Neural cell (in vitro differentiated cells): ENCODE measurements around the gene STX19. TPM values are rescaled to one million over a fixed set of nuclear protein-coding genes. Genes with fewer than 3 reads are reported as not detected.

Source experiments
- H2AFZ ChIP-seq: fragments of 200-600, 300-800 bp; sonication (generic), shearing (Covaris generic); 2 replicates; pipeline ENCODE4 v1.6.0; 2014; ENCODE audit warnings: low read depth, mild to moderate bottlenecking, antibody characterized with exemption, low read length, moderate library complexity
- H3F3A ChIP-seq: fragments of 200-600 bp; shearing (Covaris generic); 2 replicates; pipeline ENCODE4 v1.6.1; 2016; ENCODE audit warnings: mild to moderate bottlenecking, moderate library complexity, mixed read lengths, antibody characterized with exemption, low read length; ENCODE audit not compliant: insufficient read depth, poor library complexity, severe bottlenecking
- H3K27ac ChIP-seq: fragments of 200-600, 300-800 bp; sonication (generic), shearing (Covaris generic); 2 replicates; pipeline ENCODE4 v1.5.1; 2014; ENCODE audit warnings: mild to moderate bottlenecking, low read length, moderate library complexity
- H3K27me3 ChIP-seq: fragments of 300-800, 200-600 bp; sonication (generic), shearing (Covaris generic); 2 replicates; pipeline ENCODE4 v1.6.0; 2014; ENCODE audit warnings: mild to moderate bottlenecking, low read depth, low read length, moderate library complexity; ENCODE audit not compliant: insufficient read depth
- H3K36me3 ChIP-seq: fragments of 300-800, 200-600 bp; sonication (generic), shearing (Covaris generic); 2 replicates; pipeline ENCODE4 v1.5.1; 2014; ENCODE audit warnings: mild to moderate bottlenecking, antibody characterized with exemption, low read length, moderate library complexity; ENCODE audit not compliant: insufficient read depth
- H3K4me2 ChIP-seq: fragments of 300-800, 200-600 bp; sonication (generic), shearing (Covaris generic); 2 replicates; pipeline ENCODE4 v1.6.0; 2014; ENCODE audit warnings: mild to moderate bottlenecking, low read length
- H3K4me3 ChIP-seq: fragments of 300-800, 200-600 bp; sonication (generic), shearing (Covaris generic); 2 replicates; pipeline ENCODE4 v1.5.1; 2014; ENCODE audit warnings: mild to moderate bottlenecking, low read length, moderate library complexity
- H3K79me2 ChIP-seq: fragments of 200-600 bp; shearing (Covaris generic); replicated peaks from 2 replicates; pipeline ENCODE4 v1.6.0; 2014; ENCODE audit warnings: mild to moderate bottlenecking, low read length, moderate library complexity; ENCODE audit not compliant: insufficient read depth
- H3K9ac ChIP-seq: fragments of 300-800, 200-600 bp; sonication (generic), shearing (Covaris generic); 2 replicates; pipeline ENCODE4 v1.6.1; 2016; ENCODE audit warnings: mild to moderate bottlenecking, low read length, mixed read lengths
- H3K9me2 ChIP-seq: fragments of 200-600 bp; shearing (Covaris generic); 2 replicates; pipeline ENCODE4 v1.6.1; 2016; ENCODE audit warnings: mild to moderate bottlenecking, low read length, mixed read lengths; ENCODE audit not compliant: insufficient read depth
- H3K9me3 ChIP-seq: fragments of 200-600, 300-800 bp; sonication (generic), shearing (Covaris generic); 2 replicates; pipeline ENCODE4 v1.6.1; 2016; ENCODE audit warnings: mild to moderate bottlenecking, mixed run types, low read length, moderate library complexity, mixed read lengths
- H4K20me1 ChIP-seq: fragments of 200-600 bp; shearing (Covaris generic); 2 replicates; pipeline ENCODE4 v1.6.1; 2016; ENCODE audit warnings: mild to moderate bottlenecking, mixed run types; ENCODE audit not compliant: insufficient read depth
- EP300 ChIP-seq: fragments of 450-650 bp; conservative IDR thresholded peaks from 2 replicates; pipeline ENCODE4 v1.6.1; 2014; ENCODE audit warnings: antibody characterized with exemption, mild to moderate bottlenecking, moderate library complexity; ENCODE audit not compliant: poor library complexity, severe bottlenecking
- EZH2 ChIP-seq: fragments of 200-600, 300-800 bp; shearing (Covaris generic), sonication (generic); IDR thresholded peaks from 2 replicates; pipeline ENCODE4 v1.6.1; 2014; ENCODE audit warnings: antibody characterized with exemption, low read length, borderline replicate concordance, mild to moderate bottlenecking; ENCODE audit not compliant: insufficient read depth, poor library complexity, severe bottlenecking
- MXI1 ChIP-seq: fragments of 450-650 bp; conservative IDR thresholded peaks from 2 replicates; pipeline ENCODE4 v1.6.1; 2014; ENCODE audit warnings: antibody characterized with exemption, mild to moderate bottlenecking; ENCODE audit not compliant: poor library complexity, severe bottlenecking
- POLR2AphosphoS5 ChIP-seq: IDR thresholded peaks from 2 replicates; pipeline ENCODE4 v1.6.1; 2012
- RAD21 ChIP-seq: fragments of 450-650 bp; conservative IDR thresholded peaks from 2 replicates; pipeline ENCODE4 v1.6.1; 2014; ENCODE audit warnings: antibody characterized with exemption, mild to moderate bottlenecking, moderate library complexity
- SMC3 ChIP-seq: fragments of 450-650 bp; conservative IDR thresholded peaks from 2 replicates; pipeline ENCODE4 v1.6.1; 2014; ENCODE audit warnings: antibody characterized with exemption, mild to moderate bottlenecking, moderate library complexity; ENCODE audit not compliant: poor library complexity
- TAF1 ChIP-seq: IDR thresholded peaks from 2 replicates; pipeline ENCODE4 v1.6.1; 2012; ENCODE audit warnings: low read depth
- polyA plus RNA-seq: library from polyadenylated mRNA; depleted of rRNA; stranded (reverse); fragments of >200 nt; gene quantifications from 2 replicates; pipeline ENCODE4 v1.2.3, GENCODE V29; 2014
- TF ChIP-seq, protein P1 (sequence below): fragments of 450-650 bp; IDR thresholded peaks from 2 replicates; pipeline ENCODE4 v1.5.1; 2014; ENCODE audit warnings: antibody characterized with exemption, mild to moderate bottlenecking, moderate library complexity; ENCODE audit not compliant: poor library complexity, severe bottlenecking
- TF ChIP-seq, protein P2 (sequence below): IDR thresholded peaks from 2 replicates; pipeline ENCODE4 v1.6.1; 2012; ENCODE audit warnings: borderline replicate concordance

Gene STX19
- polyA plus RNA-seq, 1 donor from 2014 or later = not detected

DNA sequence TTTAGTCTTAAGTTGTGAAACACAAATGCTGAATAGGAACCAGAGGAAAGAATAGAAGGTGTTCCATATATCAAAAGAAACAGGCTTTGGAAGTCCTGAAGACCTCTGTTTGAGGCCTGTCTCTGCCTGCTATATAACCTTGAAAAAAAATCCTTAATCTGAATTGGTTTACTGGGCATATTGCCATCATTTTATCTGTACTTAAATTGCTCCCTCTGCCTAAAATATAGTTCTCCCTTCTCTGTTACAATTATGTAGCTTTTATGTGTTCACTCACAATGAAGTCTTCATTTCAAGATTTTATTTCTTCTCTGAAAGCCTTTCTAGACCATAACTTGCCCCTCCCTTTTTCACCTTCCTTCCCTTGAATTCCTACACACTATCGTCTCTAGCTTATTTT, 27.2 kb downstream of the STX19 start:
- no peaks in the 10 kb centered on the region for H3K9me3 ChIP-seq
- H3K36me3 ChIP-seq = no peaks in the 10 kb centered on the region
- H4K20me1 ChIP-seq = no peaks in the 10 kb centered on the region
- no peak overlapping the region for H3K4me3 ChIP-seq
- no peaks in the 10 kb centered on the region for H3K9me2 ChIP-seq
- H3K27ac ChIP-seq = no peak overlapping the region
- TF ChIP-seq EZH2 (no peak), RAD21 (no peak), TAF1 (no peak), MXI1 (no peak), POLR2AphosphoS5 (no peak), EP300 (no peak), SMC3 (no peak)
- TF ChIP-seq, protein P1, sequence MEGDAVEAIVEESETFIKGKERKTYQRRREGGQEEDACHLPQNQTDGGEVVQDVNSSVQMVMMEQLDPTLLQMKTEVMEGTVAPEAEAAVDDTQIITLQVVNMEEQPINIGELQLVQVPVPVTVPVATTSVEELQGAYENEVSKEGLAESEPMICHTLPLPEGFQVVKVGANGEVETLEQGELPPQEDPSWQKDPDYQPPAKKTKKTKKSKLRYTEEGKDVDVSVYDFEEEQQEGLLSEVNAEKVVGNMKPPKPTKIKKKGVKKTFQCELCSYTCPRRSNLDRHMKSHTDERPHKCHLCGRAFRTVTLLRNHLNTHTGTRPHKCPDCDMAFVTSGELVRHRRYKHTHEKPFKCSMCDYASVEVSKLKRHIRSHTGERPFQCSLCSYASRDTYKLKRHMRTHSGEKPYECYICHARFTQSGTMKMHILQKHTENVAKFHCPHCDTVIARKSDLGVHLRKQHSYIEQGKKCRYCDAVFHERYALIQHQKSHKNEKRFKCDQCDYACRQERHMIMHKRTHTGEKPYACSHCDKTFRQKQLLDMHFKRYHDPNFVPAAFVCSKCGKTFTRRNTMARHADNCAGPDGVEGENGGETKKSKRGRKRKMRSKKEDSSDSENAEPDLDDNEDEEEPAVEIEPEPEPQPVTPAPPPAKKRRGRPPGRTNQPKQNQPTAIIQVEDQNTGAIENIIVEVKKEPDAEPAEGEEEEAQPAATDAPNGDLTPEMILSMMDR = no peak
- TF ChIP-seq, protein P2, sequence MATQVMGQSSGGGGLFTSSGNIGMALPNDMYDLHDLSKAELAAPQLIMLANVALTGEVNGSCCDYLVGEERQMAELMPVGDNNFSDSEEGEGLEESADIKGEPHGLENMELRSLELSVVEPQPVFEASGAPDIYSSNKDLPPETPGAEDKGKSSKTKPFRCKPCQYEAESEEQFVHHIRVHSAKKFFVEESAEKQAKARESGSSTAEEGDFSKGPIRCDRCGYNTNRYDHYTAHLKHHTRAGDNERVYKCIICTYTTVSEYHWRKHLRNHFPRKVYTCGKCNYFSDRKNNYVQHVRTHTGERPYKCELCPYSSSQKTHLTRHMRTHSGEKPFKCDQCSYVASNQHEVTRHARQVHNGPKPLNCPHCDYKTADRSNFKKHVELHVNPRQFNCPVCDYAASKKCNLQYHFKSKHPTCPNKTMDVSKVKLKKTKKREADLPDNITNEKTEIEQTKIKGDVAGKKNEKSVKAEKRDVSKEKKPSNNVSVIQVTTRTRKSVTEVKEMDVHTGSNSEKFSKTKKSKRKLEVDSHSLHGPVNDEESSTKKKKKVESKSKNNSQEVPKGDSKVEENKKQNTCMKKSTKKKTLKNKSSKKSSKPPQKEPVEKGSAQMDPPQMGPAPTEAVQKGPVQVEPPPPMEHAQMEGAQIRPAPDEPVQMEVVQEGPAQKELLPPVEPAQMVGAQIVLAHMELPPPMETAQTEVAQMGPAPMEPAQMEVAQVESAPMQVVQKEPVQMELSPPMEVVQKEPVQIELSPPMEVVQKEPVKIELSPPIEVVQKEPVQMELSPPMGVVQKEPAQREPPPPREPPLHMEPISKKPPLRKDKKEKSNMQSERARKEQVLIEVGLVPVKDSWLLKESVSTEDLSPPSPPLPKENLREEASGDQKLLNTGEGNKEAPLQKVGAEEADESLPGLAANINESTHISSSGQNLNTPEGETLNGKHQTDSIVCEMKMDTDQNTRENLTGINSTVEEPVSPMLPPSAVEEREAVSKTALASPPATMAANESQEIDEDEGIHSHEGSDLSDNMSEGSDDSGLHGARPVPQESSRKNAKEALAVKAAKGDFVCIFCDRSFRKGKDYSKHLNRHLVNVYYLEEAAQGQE = no peak
- no peaks in the 10 kb centered on the region for H3K79me2 ChIP-seq
- no peaks in the 10 kb centered on the region for H3K27me3 ChIP-seq
- H3K4me2 ChIP-seq = no peak overlapping the region
- no peak overlapping the region for H2AFZ ChIP-seq
- no peaks in the 10 kb centered on the region for H3F3A ChIP-seq
- no peak overlapping the region for H3K9ac ChIP-seq

DNA sequence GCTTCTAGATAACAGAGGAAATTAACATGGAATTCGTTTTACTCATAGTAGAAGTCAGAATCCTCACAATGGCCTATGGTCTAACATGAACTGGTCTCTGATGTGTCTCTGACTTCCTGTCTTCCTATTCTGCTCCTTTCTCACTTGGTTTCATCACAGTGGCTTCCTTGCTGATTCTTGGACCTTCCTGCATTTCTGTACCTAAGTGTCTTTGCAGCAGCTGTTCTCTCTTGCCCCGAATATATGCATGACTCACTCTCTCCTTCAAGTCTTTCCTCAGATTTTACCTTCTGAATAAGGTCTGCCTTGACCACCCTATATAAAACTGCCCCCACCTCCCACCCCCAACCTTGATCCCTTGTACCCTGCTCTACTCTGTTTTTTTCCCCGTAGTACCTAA, 34.3 kb downstream of the STX19 start:
- Histone ChIP-seq H3K27ac (no peak overlapping the region), H4K20me1 (no peaks in the 10 kb centered on the region), H3K9ac (no peak overlapping the region), H3K9me2 (no peaks in the 10 kb centered on the region), H3K27me3 (no peaks in the 10 kb centered on the region), H3K9me3 (no peaks in the 10 kb centered on the region), H2AFZ (no peak overlapping the region), H3F3A (no peaks in the 10 kb centered on the region), H3K79me2 (peaks cover 3% of the 10 kb centered on the region), H3K4me2 (no peak overlapping the region), H3K36me3 (no peaks in the 10 kb centered on the region), H3K4me3 (no peak overlapping the region)
- TF ChIP-seq RAD21 = no peak
- no peak for TF ChIP-seq SMC3
- TF ChIP-seq, protein P1 = no peak
- TF ChIP-seq, protein P2 = no peak
- TF ChIP-seq MXI1 = no peak
- TF ChIP-seq TAF1 = no peak
- no peak for TF ChIP-seq EZH2
